ENCODE results near the gene SOX1.

Gene SOX1

GRCh38 chr13:112067116-112067741 lies at the start of gene SOX1:
TSS of gene SOX1 (plus strand) at chr13:112067149. CDS start at chr13:112067659, 510 bp downstream.
- DNase-seq = no peak

- DNase-seq = no peak
These were observed 42.4 kb upstream of the SOX1 start for GRCh38 chr13:112024577-112024976.

DNA sequence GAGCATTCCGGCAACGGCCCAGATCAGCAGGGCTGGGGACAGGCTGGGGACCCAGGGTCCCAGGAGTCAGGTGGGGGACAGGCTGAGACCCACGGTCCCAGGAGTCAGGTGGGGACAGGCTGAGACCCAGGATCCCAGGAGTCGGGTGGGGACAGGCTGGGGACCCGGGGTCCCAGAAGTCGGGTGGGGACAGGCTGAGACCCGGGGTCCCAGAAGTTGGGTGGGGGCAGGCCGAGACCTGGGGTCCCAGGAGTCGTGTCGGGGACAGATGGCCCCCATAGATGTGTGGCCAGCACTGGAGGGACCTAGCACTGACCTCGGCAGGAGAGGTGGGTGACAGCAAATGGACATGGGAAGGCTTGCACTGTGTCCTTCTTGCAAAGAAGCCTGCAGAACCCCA lies 39.7 kb upstream of the SOX1 start:
- no peak for DNase-seq

- DNase-seq = no peak
These were observed 38.5 kb upstream of the SOX1 start for GRCh38 chr13:112028481-112028880.

DNA sequence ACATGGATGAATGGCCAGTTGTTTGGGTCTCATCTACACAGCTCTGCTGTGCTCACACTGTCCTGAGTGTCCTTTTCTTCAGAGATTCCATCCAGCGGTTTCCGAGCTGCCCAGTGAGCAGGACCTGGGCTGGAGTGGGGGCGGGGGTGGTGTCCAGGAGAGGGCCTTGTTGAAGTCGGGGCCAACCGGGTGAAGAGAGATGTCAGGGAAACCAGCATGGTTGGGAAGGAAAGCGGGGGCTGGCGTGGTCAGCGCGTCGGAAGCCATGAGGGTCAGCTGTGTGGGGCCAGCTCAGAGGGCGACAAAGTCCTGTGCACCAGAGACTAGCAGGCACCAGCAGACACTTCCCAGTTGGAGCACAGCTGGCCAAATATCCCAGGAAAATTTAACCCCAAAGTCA lies 37.8 kb upstream of the SOX1 start:
- DNase-seq = no peak

- no peak for DNase-seq
These were observed 34.6 kb upstream of the SOX1 start for GRCh38 chr13:112032186-112032993.

DNA sequence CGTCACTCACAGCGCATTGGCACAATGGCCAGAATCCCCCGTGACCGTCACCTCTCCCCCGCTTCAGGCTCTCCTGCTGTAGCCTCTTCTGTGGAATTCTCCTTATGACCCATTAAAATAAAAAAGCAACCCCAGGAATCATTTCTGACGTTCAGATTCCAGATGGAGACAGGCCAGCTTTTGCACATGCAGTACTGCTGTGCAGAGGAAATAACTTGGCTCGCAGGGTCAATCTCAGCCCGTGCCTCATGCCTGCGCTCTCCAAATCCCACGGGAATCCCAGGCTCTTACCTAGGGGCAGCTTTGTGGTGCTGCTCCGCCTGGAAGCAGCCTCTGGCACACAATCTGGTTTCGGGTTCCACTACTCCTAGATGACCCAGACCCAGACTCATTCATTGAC lies 32.7 kb upstream of the SOX1 start:
- DNase-seq = no peak

- DNase-seq = no peak
These were observed 32.1 kb upstream of the SOX1 start for GRCh38 chr13:112034846-112035245.

GRCh38 chr13:112042496-112042895 lies 24.5 kb upstream of the SOX1 start:
- DNase-seq = no peak

GRCh38 chr13:112052213-112052612 lies 14.7 kb upstream of the SOX1 start:
- no peak for DNase-seq

DNA sequence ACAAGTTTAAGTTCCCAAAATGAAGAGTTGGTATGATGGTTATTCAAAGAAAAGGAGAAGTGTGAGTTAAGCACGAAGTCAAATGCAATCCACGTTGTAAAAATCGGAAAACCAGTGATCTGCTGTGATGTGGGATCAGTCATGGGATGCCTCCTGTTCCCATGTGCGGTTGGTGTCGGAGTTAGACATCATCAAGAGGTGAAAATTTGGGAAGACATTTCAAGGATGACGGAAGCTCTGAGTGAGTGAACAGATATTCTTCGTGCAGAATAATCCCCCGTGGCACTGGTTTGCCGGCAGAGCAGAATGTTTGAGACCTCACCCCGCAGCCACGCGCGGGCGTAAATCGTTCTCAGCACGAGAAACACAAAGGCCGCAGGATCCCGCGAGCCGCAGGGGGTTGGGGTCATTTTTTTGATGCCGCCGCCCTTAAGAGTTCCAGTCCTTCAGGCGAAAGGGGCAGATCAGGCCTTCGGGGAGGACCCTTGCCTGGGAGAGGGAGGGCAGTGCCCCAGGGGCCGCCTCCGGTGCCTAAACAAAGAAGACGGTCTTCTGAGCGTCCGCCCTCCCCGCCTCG lies 13.7 kb upstream of the SOX1 start:
- DNase-seq = no peak

GRCh38 chr13:112053744-112054615 lies 13.0 kb upstream of the SOX1 start:
- DNase-seq = no peak

- no peak for DNase-seq
These were observed 12.3 kb upstream of the SOX1 start for GRCh38 chr13:112054616-112055015.

- DNase-seq = no peak
These were observed 11.7 kb upstream of the SOX1 start for GRCh38 chr13:112055036-112055914.

- DNase-seq = no peak
These were observed 11.1 kb upstream of the SOX1 start for GRCh38 chr13:112055915-112056269.

DNA sequence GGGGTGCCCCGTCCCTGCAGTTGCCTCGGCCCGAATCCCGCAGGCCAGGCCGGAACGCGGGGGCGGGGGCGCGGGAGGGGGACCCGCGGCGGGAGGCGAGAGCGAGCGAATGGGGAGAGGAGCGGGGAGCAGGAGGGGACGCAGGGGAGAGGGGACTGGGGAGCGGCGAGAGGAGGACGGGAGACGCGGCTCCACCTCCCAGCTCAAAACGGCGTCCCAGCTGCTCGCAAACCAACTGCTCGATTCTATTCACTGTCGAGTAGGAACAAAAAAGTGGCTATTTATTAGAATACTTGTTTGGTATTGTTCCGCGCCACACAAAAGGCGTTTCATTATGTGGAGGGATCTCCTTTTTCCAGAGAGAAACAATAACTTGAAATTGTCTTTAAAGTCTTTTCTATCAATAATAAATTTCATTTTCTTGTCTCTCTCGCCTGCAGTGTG lies 10.6 kb upstream of the SOX1 start:
- DNase-seq = no peak

- DNase-seq = no peak
These were observed 10.1 kb upstream of the SOX1 start for GRCh38 chr13:112056739-112057438.

DNA sequence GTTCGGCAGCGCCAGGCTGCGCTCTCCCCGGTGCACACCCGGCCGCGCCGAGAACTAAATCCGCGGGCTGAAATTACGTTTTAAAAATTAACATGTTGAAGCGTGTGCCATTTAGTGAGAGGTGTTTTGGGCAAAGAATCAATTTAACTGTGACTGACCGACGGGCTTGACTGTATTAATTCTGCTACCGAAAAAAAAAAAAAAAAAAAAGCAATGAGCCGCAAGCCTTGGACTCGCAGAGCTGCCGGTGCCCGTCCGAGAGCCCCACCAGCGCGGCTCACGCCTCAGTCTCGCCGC lies 9.6 kb upstream of the SOX1 start:
- DNase-seq = no peak

GRCh38 chr13:112057736-112058518 lies 9.0 kb upstream of the SOX1 start:
- no peak for DNase-seq

- DNase-seq = no peak
These were observed 8.5 kb upstream of the SOX1 start for GRCh38 chr13:112058519-112058873.

DNA sequence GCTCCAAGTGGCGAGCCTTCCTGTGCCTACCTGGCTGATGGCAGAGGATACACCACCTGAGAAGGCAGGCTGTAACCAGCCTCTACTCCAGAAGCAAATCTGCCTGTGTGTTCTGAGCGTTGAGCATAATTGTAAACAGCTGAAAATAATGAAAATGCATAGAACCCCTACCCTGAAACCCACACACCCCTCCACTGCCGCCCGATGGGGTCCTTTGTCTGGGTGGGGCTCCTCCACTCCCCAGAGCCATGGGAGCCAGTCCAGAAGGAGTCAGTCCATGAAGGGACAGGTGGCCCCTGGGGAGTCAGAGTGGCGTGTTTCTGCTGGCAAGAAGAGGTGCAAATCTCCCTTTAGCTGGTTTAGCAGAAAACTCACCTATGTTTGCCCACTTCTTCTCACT lies 8.0 kb upstream of the SOX1 start:
- DNase-seq = no peak
